Neural cell (in vitro differentiated cells): ENCODE data around the gene TMEM79. TPM values are rescaled to one million over a fixed set of nuclear protein-coding genes. Genes with fewer than 3 reads are reported as not detected.

Source experiments
- H2AFZ ChIP-seq: fragments of 200-600, 300-800 bp; sonication (generic), shearing (Covaris generic); 2 replicates; pipeline ENCODE4 v1.6.0; 2014; ENCODE audit warnings: low read depth, mild to moderate bottlenecking, antibody characterized with exemption, low read length, moderate library complexity
- H3F3A ChIP-seq: fragments of 200-600 bp; shearing (Covaris generic); 2 replicates; pipeline ENCODE4 v1.6.1; 2016; ENCODE audit warnings: mild to moderate bottlenecking, moderate library complexity, mixed read lengths, antibody characterized with exemption, low read length; ENCODE audit not compliant: insufficient read depth, poor library complexity, severe bottlenecking
- H3K27ac ChIP-seq: fragments of 200-600, 300-800 bp; sonication (generic), shearing (Covaris generic); 2 replicates; pipeline ENCODE4 v1.5.1; 2014; ENCODE audit warnings: mild to moderate bottlenecking, low read length, moderate library complexity
- H3K27me3 ChIP-seq: fragments of 300-800, 200-600 bp; sonication (generic), shearing (Covaris generic); 2 replicates; pipeline ENCODE4 v1.6.0; 2014; ENCODE audit warnings: mild to moderate bottlenecking, low read depth, low read length, moderate library complexity; ENCODE audit not compliant: insufficient read depth
- H3K36me3 ChIP-seq: fragments of 300-800, 200-600 bp; sonication (generic), shearing (Covaris generic); 2 replicates; pipeline ENCODE4 v1.5.1; 2014; ENCODE audit warnings: mild to moderate bottlenecking, antibody characterized with exemption, low read length, moderate library complexity; ENCODE audit not compliant: insufficient read depth
- H3K4me2 ChIP-seq: fragments of 300-800, 200-600 bp; sonication (generic), shearing (Covaris generic); 2 replicates; pipeline ENCODE4 v1.6.0; 2014; ENCODE audit warnings: mild to moderate bottlenecking, low read length
- H3K4me3 ChIP-seq: fragments of 300-800, 200-600 bp; sonication (generic), shearing (Covaris generic); 2 replicates; pipeline ENCODE4 v1.5.1; 2014; ENCODE audit warnings: mild to moderate bottlenecking, low read length, moderate library complexity
- H3K79me2 ChIP-seq: fragments of 200-600 bp; shearing (Covaris generic); replicated peaks from 2 replicates; pipeline ENCODE4 v1.6.0; 2014; ENCODE audit warnings: mild to moderate bottlenecking, low read length, moderate library complexity; ENCODE audit not compliant: insufficient read depth
- H3K9ac ChIP-seq: fragments of 300-800, 200-600 bp; sonication (generic), shearing (Covaris generic); 2 replicates; pipeline ENCODE4 v1.6.1; 2016; ENCODE audit warnings: mild to moderate bottlenecking, low read length, mixed read lengths
- H3K9me2 ChIP-seq: fragments of 200-600 bp; shearing (Covaris generic); 2 replicates; pipeline ENCODE4 v1.6.1; 2016; ENCODE audit warnings: mild to moderate bottlenecking, low read length, mixed read lengths; ENCODE audit not compliant: insufficient read depth
- H3K9me3 ChIP-seq: fragments of 200-600, 300-800 bp; sonication (generic), shearing (Covaris generic); 2 replicates; pipeline ENCODE4 v1.6.1; 2016; ENCODE audit warnings: mild to moderate bottlenecking, mixed run types, low read length, moderate library complexity, mixed read lengths
- H4K20me1 ChIP-seq: fragments of 200-600 bp; shearing (Covaris generic); 2 replicates; pipeline ENCODE4 v1.6.1; 2016; ENCODE audit warnings: mild to moderate bottlenecking, mixed run types; ENCODE audit not compliant: insufficient read depth
- EP300 ChIP-seq: fragments of 450-650 bp; conservative IDR thresholded peaks from 2 replicates; pipeline ENCODE4 v1.6.1; 2014; ENCODE audit warnings: antibody characterized with exemption, mild to moderate bottlenecking, moderate library complexity; ENCODE audit not compliant: poor library complexity, severe bottlenecking
- EZH2 ChIP-seq: fragments of 200-600, 300-800 bp; shearing (Covaris generic), sonication (generic); IDR thresholded peaks from 2 replicates; pipeline ENCODE4 v1.6.1; 2014; ENCODE audit warnings: antibody characterized with exemption, low read length, borderline replicate concordance, mild to moderate bottlenecking; ENCODE audit not compliant: insufficient read depth, poor library complexity, severe bottlenecking
- MXI1 ChIP-seq: fragments of 450-650 bp; conservative IDR thresholded peaks from 2 replicates; pipeline ENCODE4 v1.6.1; 2014; ENCODE audit warnings: antibody characterized with exemption, mild to moderate bottlenecking; ENCODE audit not compliant: poor library complexity, severe bottlenecking
- POLR2AphosphoS5 ChIP-seq: IDR thresholded peaks from 2 replicates; pipeline ENCODE4 v1.6.1; 2012
- RAD21 ChIP-seq: fragments of 450-650 bp; conservative IDR thresholded peaks from 2 replicates; pipeline ENCODE4 v1.6.1; 2014; ENCODE audit warnings: antibody characterized with exemption, mild to moderate bottlenecking, moderate library complexity
- REST ChIP-seq: IDR thresholded peaks from 2 replicates; pipeline ENCODE4 v1.6.1; 2012; ENCODE audit warnings: borderline replicate concordance
- SMC3 ChIP-seq: fragments of 450-650 bp; conservative IDR thresholded peaks from 2 replicates; pipeline ENCODE4 v1.6.1; 2014; ENCODE audit warnings: antibody characterized with exemption, mild to moderate bottlenecking, moderate library complexity; ENCODE audit not compliant: poor library complexity
- TAF1 ChIP-seq: IDR thresholded peaks from 2 replicates; pipeline ENCODE4 v1.6.1; 2012; ENCODE audit warnings: low read depth
- polyA plus RNA-seq: library from polyadenylated mRNA; depleted of rRNA; stranded (reverse); fragments of >200 nt; gene quantifications from 2 replicates; pipeline ENCODE4 v1.2.3, GENCODE V29; 2014
- TF ChIP-seq, protein P1 (sequence below): fragments of 450-650 bp; IDR thresholded peaks from 2 replicates; pipeline ENCODE4 v1.5.1; 2014; ENCODE audit warnings: antibody characterized with exemption, mild to moderate bottlenecking, moderate library complexity; ENCODE audit not compliant: poor library complexity, severe bottlenecking

The TMEM79 gene
- polyA plus RNA-seq, 1 donor from 2014 or later: 6.8 TPM

- no peaks in the 10 kb centered on the region for H3F3A ChIP-seq
- no peaks in the 10 kb centered on the region for H4K20me1 ChIP-seq
- H3K9ac ChIP-seq: no peak overlapping the region
- H3K9me3 ChIP-seq: no peaks in the 10 kb centered on the region
- no peak overlapping the region for H3K27ac ChIP-seq
- peaks cover 14% of the 10 kb centered on the region for H3K79me2 ChIP-seq
- no peaks in the 10 kb centered on the region for H3K27me3 ChIP-seq
- TF ChIP-seq REST: no peak
- TF ChIP-seq POLR2AphosphoS5: no peak
- TF ChIP-seq EZH2: no peak
- no peak for TF ChIP-seq EP300
- no peak for TF ChIP-seq RAD21
- TF ChIP-seq MXI1: no peak
- TF ChIP-seq SMC3: no peak
- TF ChIP-seq, protein P1, sequence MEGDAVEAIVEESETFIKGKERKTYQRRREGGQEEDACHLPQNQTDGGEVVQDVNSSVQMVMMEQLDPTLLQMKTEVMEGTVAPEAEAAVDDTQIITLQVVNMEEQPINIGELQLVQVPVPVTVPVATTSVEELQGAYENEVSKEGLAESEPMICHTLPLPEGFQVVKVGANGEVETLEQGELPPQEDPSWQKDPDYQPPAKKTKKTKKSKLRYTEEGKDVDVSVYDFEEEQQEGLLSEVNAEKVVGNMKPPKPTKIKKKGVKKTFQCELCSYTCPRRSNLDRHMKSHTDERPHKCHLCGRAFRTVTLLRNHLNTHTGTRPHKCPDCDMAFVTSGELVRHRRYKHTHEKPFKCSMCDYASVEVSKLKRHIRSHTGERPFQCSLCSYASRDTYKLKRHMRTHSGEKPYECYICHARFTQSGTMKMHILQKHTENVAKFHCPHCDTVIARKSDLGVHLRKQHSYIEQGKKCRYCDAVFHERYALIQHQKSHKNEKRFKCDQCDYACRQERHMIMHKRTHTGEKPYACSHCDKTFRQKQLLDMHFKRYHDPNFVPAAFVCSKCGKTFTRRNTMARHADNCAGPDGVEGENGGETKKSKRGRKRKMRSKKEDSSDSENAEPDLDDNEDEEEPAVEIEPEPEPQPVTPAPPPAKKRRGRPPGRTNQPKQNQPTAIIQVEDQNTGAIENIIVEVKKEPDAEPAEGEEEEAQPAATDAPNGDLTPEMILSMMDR: no peak
- TF ChIP-seq TAF1: no peak
- no peaks in the 10 kb centered on the region for H3K9me2 ChIP-seq
- no peak overlapping the region for H3K4me3 ChIP-seq
- H3K4me2 ChIP-seq: no peak overlapping the region
- no peak overlapping the region for H2AFZ ChIP-seq
- H3K36me3 ChIP-seq: no peaks in the 10 kb centered on the region
Measured at GRCh38 chr1:156286061-156286460, 1.9 kb downstream of the TMEM79 start.

DNA sequence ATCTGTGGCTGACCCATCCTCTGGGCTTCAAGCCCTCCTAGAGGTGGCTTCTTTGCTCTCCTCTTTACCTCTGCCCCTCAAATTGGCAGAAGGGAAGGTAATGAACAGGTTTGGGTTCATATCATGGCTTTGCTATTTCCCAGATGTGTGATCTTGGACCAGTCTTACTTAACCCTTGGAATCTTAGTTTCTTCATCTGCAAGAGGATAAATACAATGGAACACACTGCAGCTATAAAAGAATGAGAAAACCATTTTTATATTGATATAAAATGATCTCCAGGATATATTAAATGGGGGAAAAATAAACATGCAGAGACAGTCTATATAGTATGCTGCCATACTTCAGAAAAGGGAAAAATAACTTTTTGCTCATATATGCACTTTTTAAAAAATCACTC is 5.7 kb downstream of the TMEM79 start:
- Histone ChIP-seq H3K9me2 (no peaks in the 10 kb centered on the region), H4K20me1 (no peaks in the 10 kb centered on the region), H3K27ac (no peak overlapping the region), H3K9ac (no peak overlapping the region), H3K4me2 (no peak overlapping the region), H3K79me2 (no peaks in the 10 kb centered on the region), H3F3A (no peaks in the 10 kb centered on the region), H3K9me3 (no peaks in the 10 kb centered on the region), H3K36me3 (no peaks in the 10 kb centered on the region), H3K27me3 (no peaks in the 10 kb centered on the region), H2AFZ (no peak overlapping the region), H3K4me3 (no peak overlapping the region)
- TF ChIP-seq, protein P1: no peak
- TF ChIP-seq REST (no peak), SMC3 (no peak), MXI1 (no peak), EP300 (no peak), TAF1 (no peak), RAD21 (no peak), EZH2 (no peak)
